NCI-H2171 treated with DMSO at 0.1 percent for 48 hours (cell line): ENCODE results near the gene MAP2.

ENCODE experiments used
- DNase-seq: peaks from one replicate; lab custom pipeline; 2025; lab: John Stamatoyannopoulos, UW

The MAP2 gene

GRCh38 chr2:209719034-209719433, 295.2 kb downstream of the MAP2 start:
- DNase-seq = no peak

DNA sequence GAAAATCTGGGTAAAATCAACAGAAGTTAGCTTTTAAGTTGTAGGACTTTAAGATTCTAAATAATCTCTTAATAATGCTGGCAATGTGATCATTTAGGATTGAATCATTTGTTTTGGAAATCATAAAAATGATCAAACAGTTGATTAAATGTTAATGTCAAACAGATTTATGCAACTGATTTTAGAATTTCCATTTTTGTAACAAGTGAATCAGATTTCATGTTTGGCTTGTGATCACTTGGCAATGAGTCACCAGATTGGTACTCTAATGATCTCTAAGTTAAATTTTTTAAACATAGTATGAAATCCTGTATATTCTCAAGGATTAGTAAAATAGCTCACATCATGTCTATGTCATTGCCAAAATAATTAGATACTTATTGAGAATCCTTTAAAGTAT, 297.6 kb downstream of the MAP2 start:
- no peak for DNase-seq

GRCh38 chr2:209726311-209726710, 302.5 kb downstream of the MAP2 start:
- no peak for DNase-seq

DNA sequence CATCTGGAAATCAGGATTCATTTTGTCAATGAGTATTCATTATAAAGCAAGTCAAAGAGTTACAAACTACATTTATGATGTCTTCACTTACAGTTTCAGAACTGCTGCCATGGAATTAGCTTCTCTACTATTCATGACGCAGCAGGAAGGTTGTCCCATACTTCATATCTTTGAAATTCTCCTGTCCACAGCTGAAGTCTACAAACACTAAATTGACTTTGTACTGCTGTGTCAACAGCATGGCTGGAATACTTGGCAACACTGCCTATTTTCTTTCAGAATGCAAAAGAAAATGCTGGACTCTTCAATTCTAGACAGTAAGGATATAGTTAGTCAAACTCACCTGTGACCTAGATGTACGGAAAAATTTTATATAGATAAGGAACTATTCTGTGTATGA, 303.2 kb downstream of the MAP2 start:
- DNase-seq = no peak

DNA sequence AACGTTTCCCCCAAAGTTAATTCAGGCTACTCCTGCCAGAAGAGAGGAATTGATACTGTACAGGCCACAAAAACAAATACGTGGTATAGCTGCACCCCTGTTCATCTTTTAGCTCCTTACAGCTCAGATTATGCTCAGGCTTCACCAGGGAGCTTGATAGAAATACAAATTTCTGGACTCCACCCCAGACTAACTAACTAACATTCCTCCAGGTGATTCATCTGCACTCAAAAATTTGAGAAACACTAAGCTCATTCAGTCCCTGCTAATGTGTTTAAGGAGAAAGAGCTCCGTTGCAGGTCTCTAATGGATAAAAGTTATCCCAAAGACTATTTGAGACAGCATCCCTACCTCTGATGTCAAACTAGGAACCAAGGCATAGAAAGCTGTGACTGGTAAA, 311.0 kb downstream of the MAP2 start:
- no peak for DNase-seq

- no peak for DNase-seq
Measured at GRCh38 chr2:209741953-209742352, 318.1 kb downstream of the MAP2 start.

GRCh38 chr2:209753020-209753419, 329.2 kb downstream of the MAP2 start:
- no peak for DNase-seq

DNA sequence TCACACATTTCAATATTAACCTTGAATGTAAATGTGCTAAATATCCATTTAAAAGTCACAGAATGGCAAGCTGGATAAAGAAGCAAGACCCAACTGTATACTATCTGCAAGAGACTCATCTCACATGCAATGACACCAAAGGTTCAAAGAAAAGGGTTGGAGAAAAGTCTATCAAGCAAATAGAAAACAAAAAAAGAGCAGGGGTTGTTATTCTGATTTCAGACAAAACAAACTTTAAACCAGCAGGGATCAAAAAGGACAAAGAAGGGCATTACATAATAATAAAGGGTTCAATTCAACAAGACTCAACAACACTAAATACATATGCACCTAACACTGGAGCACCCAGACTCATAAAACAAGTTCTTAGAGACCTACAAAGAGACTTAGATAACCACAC, 333.3 kb downstream of the MAP2 start:
- no peak for DNase-seq

DNA sequence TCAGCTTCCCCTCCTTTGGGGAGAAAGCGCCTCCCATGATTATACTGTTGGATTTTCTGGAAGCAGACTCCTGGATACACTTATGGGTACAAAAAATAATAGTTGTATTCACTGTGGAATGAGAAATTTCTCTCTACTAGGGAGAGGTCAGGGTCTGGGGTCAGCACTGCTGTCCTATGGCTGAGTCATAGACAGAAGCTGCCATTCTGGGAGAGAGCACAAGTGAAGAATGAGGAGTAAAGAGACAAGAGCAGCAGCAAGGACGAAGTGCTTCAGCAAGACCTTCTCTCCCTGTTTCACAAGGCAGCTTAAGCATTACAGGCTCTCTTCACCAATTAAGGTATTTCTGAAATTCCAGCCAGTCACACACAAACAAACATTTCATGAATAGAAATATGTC, 337.7 kb downstream of the MAP2 start:
- no peak for DNase-seq

GRCh38 chr2:209762563-209762962, 338.7 kb downstream of the MAP2 start:
- DNase-seq = no peak

DNA sequence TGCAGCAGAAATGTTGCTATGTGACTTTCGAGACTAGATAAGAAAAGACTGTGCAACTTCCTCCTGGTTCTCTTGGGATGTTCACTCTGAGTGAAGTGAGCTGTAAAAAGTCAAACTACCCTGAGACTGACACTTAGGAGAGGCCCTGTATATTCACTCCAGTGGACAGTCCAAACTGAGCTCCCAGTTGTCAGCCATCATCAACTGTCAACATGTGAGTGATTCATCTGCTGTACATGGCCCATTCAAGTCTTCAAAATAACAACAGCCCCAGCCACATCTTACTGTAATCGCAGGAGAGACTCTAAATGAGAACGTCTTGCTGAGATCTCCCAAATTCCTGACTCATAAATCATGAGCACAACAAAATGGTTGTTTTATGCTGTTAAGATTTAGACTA, 339.3 kb downstream of the MAP2 start:
- no peak for DNase-seq

- DNase-seq = no peak
Measured at GRCh38 chr2:209766613-209767012, 342.8 kb downstream of the MAP2 start.

DNA sequence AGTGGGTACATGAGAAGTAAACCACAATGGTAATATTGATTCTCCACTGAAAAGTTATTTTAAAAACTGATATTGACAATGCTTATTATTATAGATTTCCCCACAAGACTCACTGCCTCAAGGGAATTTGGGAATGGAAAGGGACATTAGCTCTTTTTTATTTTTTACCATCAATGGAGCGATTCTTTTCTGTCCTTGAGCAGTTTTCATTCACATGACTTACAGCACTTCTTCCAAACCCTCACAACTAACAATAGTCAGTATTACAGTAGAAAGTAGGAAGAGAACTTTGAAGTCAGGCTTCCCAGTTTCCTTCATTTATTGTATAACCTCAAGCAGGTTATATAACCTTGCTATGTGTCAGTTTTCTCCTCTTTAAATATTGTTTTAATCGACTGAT, 343.5 kb downstream of the MAP2 start:
- DNase-seq = no peak

DNA sequence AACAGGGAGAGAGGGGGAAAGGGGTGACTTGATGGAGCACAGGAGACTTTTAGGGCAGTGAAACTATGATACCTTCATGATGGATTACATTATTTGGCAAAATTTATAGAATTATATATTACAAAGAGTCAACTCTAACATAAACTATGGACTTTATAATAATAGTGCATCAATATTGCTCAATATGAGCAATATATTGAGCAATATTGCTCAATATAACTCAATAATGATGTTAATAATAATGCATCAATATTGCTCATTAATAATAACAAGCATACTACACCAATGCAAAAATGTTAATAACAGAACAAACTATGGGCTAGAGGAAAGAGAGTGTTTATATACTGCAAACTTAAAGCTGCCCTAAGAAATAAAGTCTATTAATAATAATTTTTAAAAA, 344.7 kb downstream of the MAP2 start:
- no peak for DNase-seq

DNA sequence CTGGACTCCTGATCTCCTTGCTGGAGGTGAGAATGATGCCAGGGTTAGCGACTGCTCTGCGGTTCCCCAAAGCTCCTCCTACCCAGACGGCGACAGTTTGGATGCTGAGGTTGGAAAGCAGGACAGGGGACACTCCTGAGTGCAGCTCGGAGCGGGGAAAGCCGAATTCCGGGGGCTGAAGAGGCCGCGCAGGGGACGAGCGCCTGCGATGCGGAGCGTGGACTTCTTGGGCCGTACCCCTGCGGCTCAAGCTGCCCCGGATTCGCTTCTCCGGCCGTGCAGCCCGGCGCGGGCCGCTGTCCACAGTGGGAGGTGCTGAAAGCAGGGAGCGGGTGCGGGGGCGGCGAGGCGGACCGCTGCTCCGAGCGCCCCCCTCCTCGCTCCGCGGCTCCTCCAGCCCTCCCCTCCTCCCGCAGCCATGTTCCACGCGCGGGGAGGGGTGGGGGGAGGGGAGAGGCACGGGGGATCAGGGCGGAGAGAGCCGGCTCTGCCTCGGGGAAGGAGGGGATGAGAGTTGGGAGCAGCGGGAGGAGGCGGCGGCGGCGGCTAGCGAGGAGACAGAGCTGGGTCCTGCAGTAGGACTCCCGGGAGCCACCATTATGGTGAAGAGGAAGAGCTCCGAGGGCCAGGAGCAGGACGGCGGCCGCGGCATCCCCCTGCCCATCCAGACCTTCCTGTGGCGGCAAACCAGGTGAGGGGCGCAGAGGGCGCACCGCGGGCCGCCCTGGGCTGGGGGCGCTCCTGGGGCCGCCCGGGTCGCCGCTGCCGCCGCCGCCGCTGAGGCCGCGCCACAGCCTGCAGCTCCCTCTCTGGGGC, 347.8 kb downstream of the MAP2 start, which contains the start of gene UNC80:
UNC80 (plus strand) TSS at position 359 of the 816 bp plus-strand sequence; CDS start at position 600, 241 bp downstream.
- DNase-seq = peak; percentile 75

DNA sequence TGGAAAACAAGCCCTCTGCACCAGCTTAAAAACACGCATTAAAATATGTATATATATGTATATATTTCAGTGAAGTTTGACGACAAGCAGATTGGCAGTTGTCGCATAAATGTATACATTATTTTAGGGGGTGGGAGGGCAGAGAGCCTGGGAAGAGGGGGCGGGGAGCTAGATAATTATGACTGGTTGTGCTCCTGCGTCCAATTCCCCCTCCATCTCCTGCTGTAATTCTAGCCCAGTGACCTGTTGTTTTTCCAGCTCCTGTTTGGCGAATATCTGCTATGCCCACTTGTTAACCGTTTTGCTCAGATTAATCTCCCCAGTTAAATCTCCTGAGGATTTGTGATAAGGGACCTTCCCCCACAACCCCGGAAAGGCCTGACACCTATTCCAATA, 348.4 kb downstream of the MAP2 start:
- peak; percentile 64 for DNase-seq

DNA sequence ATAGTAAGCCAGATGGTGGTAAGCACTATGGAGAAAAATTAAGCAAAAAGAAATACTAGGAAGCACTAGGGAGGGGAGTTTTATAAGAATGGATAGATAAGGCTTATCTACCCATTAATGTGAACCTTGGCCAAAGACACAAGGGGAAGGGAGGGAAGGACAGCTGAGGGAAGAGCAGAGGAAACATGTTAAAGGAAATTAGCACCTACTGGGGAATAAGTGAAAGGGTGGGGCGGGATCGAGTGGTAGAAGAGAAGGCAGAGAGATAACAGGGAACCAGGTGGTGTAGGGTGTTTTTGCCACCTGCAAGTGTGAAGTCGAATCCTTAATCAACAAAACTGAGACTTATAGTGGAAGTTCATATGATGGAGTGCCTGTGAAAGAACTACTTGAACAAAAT, 349.5 kb downstream of the MAP2 start:
- peak; percentile 69 for DNase-seq
